SU-DHL-6 (cell line): ENCODE data around the gene SLC13A5.

Experiments used
- H2AFZ ChIP-seq: fragments of 200-600 bp; sonication (generic); 2 replicates; pipeline ENCODE4 v1.6.1; 2014; ENCODE audit warnings: low read depth, mild to moderate bottlenecking, moderate library complexity, mixed read lengths, antibody characterized with exemption, low read length; ENCODE audit not compliant: severe bottlenecking
- H3F3A ChIP-seq: fragments of 200-600 bp; shearing (Covaris generic); 2 replicates; pipeline ENCODE4 v1.6.0; 2016; ENCODE audit warnings: antibody characterized with exemption, mild to moderate bottlenecking; ENCODE audit not compliant: insufficient read depth
- H3K27ac ChIP-seq: fragments of 200-600 bp; sonication (generic); 2 replicates; pipeline ENCODE4 v1.5.1; 2016; ENCODE audit warnings: low read depth, mild to moderate bottlenecking, low read length, moderate library complexity, mixed read lengths
- H3K27me3 ChIP-seq: fragments of 200-600 bp; sonication (generic), shearing (Covaris generic); 2 replicates; pipeline ENCODE4 v1.6.0; 2014; ENCODE audit warnings: mild to moderate bottlenecking, low read length
- H3K36me3 ChIP-seq: fragments of 200-600 bp; sonication (generic); 2 replicates; pipeline ENCODE4 v1.6.1; 2014; ENCODE audit warnings: mild to moderate bottlenecking, low read length, mixed read lengths
- H3K4me2 ChIP-seq: fragments of 300-600, 200-600 bp; shearing (Covaris generic), sonication (generic); 2 replicates; pipeline ENCODE4 v1.6.0; 2014; ENCODE audit warnings: low read length, low read depth, mild to moderate bottlenecking; ENCODE audit not compliant: poor library complexity, severe bottlenecking
- H3K4me3 ChIP-seq: fragments of 200-600 bp; sonication (generic); 2 replicates; pipeline ENCODE4 v1.5.1; 2014; ENCODE audit warnings: antibody characterized with exemption, low read length, mild to moderate bottlenecking, mixed read lengths; ENCODE audit not compliant: insufficient read depth, poor library complexity, severe bottlenecking
- H3K79me2 ChIP-seq: fragments of 200-600 bp; sonication (generic); 2 replicates; pipeline ENCODE4 v1.6.1; 2014; ENCODE audit warnings: mild to moderate bottlenecking, low read length, moderate library complexity; ENCODE audit not compliant: insufficient read depth
- H3K9ac ChIP-seq: fragments of 200-600 bp; sonication (generic); 2 replicates; pipeline ENCODE4 v1.7.0; 2014; ENCODE audit warnings: mild to moderate bottlenecking, low read length
- H3K9me2 ChIP-seq: fragments of 200-600 bp; sonication (generic); replicated peaks from 2 replicates; pipeline ENCODE4 v1.6.1; 2014; ENCODE audit warnings: low read length; ENCODE audit not compliant: insufficient read depth
- H3K9me3 ChIP-seq: fragments of 200-600 bp; sonication (generic); 2 replicates; pipeline ENCODE4 v1.6.1; 2014; ENCODE audit warnings: low read length, mixed read lengths; ENCODE audit not compliant: insufficient read depth
- H4K20me1 ChIP-seq: fragments of 200-600 bp; sonication (generic); 2 replicates; pipeline ENCODE4 v1.6.1; 2014; ENCODE audit warnings: low read depth, mild to moderate bottlenecking, antibody characterized with exemption, low read length, moderate library complexity, mixed read lengths
- CTCF ChIP-seq: fragments of 200-600 bp; sonication (generic); IDR thresholded peaks from one replicate; pipeline ENCODE4 v1.5.1; 2017; ENCODE audit warnings: antibody characterized with exemption, mild to moderate bottlenecking, low read length, moderate library complexity; ENCODE audit not compliant: insufficient read depth, poor library complexity, severe bottlenecking
- EZH2phosphoT487 ChIP-seq: fragments of 200-600 bp; sonication (generic), shearing (Covaris generic); conservative IDR thresholded peaks from 2 replicates; pipeline ENCODE4 v1.6.1; 2018; ENCODE audit warnings: mild to moderate bottlenecking, antibody characterized with exemption, low read length, moderate library complexity, mixed read lengths

The SLC13A5 gene

GRCh38 chr17:6710317-6710716 is 2.9 kb downstream of the SLC13A5 start:
- no peak overlapping the region for H2AFZ ChIP-seq
- TF ChIP-seq EZH2phosphoT487 (no peak), CTCF (no peak)
- no peak overlapping the region for H3K9ac ChIP-seq
- H3K4me3 ChIP-seq, result no peak overlapping the region
- H3K27me3 ChIP-seq, result no peaks in the 10 kb centered on the region
- no peaks in the 10 kb centered on the region for H4K20me1 ChIP-seq
- no peaks in the 10 kb centered on the region for H3K9me3 ChIP-seq
- no peaks in the 10 kb centered on the region for H3F3A ChIP-seq
- H3K27ac ChIP-seq, result no peak overlapping the region
- no peaks in the 10 kb centered on the region for H3K9me2 ChIP-seq
- H3K79me2 ChIP-seq, result no peaks in the 10 kb centered on the region
- H3K36me3 ChIP-seq, result no peaks in the 10 kb centered on the region
- no peak overlapping the region for H3K4me2 ChIP-seq

GRCh38 chr17:6708357-6708961 is 4.7 kb downstream of the SLC13A5 start:
- H3K27me3 ChIP-seq, result no peaks in the 10 kb centered on the region
- H2AFZ ChIP-seq, result no peak overlapping the region
- no peaks in the 10 kb centered on the region for H3K9me2 ChIP-seq
- H4K20me1 ChIP-seq, result no peaks in the 10 kb centered on the region
- no peak overlapping the region for H3K4me2 ChIP-seq
- TF ChIP-seq CTCF (no peak), EZH2phosphoT487 (no peak)
- H3K9me3 ChIP-seq, result no peaks in the 10 kb centered on the region
- H3K36me3 ChIP-seq, result no peaks in the 10 kb centered on the region
- no peaks in the 10 kb centered on the region for H3F3A ChIP-seq
- no peak overlapping the region for H3K9ac ChIP-seq
- no peak overlapping the region for H3K4me3 ChIP-seq
- no peak overlapping the region for H3K27ac ChIP-seq
- H3K79me2 ChIP-seq, result no peaks in the 10 kb centered on the region

- Histone ChIP-seq H3K4me3 (no peak overlapping the region), H3F3A (no peaks in the 10 kb centered on the region), H2AFZ (no peak overlapping the region), H3K9ac (no peak overlapping the region), H3K27me3 (no peaks in the 10 kb centered on the region), H3K4me2 (no peak overlapping the region), H4K20me1 (no peaks in the 10 kb centered on the region), H3K9me2 (no peaks in the 10 kb centered on the region), H3K36me3 (no peaks in the 10 kb centered on the region), H3K9me3 (no peaks in the 10 kb centered on the region), H3K27ac (no peak overlapping the region), H3K79me2 (no peaks in the 10 kb centered on the region)
- no peak for TF ChIP-seq EZH2phosphoT487
- TF ChIP-seq CTCF, result no peak
Observed at GRCh38 chr17:6706996-6707395, 6.2 kb downstream of the SLC13A5 start.

GRCh38 chr17:6706499-6706898 is 6.7 kb downstream of the SLC13A5 start:
- no peaks in the 10 kb centered on the region for H3F3A ChIP-seq
- H3K4me3 ChIP-seq, result no peak overlapping the region
- H3K4me2 ChIP-seq, result no peak overlapping the region
- no peaks in the 10 kb centered on the region for H3K36me3 ChIP-seq
- no peak for TF ChIP-seq EZH2phosphoT487
- TF ChIP-seq CTCF, result no peak
- H4K20me1 ChIP-seq, result no peaks in the 10 kb centered on the region
- no peak overlapping the region for H3K9ac ChIP-seq
- H3K27ac ChIP-seq, result no peak overlapping the region
- no peaks in the 10 kb centered on the region for H3K9me2 ChIP-seq
- H3K79me2 ChIP-seq, result no peaks in the 10 kb centered on the region
- H3K9me3 ChIP-seq, result no peaks in the 10 kb centered on the region
- H3K27me3 ChIP-seq, result no peaks in the 10 kb centered on the region
- H2AFZ ChIP-seq, result no peak overlapping the region
